HG02759 (cell line): ENCODE results near the gene ETAA1.

Source experiments
- ATAC-seq: cut with Tn5 transposase; IDR thresholded peaks from one replicate; pipeline ENCODE4 v1.9.1; 2021; ENCODE audit warnings: mild to moderate bottlenecking, moderate library complexity; ENCODE audit not compliant: unreplicated experiment

Gene ETAA1

GRCh38 chr2:67397143-67397986 lies at the start of gene ETAA1:
Gene ETAA1 (plus strand): TSS chr2:67397333. CDS start chr2:67397449, 116 bp downstream.
- peak; percentile 100 for ATAC-seq

- no peak for ATAC-seq
Observed at GRCh38 chr2:67366832-67367412, 30.2 kb upstream of the ETAA1 start.

DNA sequence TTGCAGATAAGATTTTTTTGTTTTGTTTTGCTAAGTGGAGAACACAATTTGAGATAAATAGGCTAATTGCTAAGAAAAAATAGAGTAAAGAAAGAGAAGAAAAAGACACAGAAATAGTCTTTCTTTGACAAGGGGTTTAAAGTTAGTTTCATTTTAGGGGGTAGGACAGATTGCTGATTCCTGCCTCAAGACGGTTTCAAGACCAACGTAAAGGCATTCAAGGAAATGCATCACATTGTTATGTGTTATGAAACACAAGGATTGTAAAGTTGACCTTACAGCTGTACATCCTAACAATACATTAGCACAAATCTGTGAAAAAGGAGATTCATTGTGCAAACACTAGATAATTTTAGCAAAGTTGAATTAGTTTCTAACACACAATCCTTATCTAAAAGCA lies 22.7 kb upstream of the ETAA1 start:
- no peak for ATAC-seq

DNA sequence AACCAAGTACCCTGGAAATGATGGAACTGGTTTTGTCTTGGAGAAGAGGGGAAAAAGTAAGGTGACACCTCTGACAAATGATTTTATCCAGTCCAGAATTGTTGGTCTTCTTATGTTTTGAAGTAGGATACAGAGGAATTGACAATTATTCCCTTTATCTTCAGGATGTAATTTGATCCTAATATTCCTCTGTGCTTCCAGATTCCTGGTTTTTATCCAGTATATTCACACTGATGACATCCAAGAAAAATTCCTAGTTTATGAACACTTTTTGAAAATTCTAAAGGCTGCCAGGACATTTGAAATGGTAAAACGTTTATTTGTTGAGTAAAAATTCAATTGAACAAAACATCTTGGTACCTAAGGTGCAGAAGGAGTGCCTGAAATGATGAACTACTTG lies 22.2 kb upstream of the ETAA1 start:
- no peak for ATAC-seq

GRCh38 chr2:67378555-67378954 lies 18.6 kb upstream of the ETAA1 start:
- no peak for ATAC-seq

DNA sequence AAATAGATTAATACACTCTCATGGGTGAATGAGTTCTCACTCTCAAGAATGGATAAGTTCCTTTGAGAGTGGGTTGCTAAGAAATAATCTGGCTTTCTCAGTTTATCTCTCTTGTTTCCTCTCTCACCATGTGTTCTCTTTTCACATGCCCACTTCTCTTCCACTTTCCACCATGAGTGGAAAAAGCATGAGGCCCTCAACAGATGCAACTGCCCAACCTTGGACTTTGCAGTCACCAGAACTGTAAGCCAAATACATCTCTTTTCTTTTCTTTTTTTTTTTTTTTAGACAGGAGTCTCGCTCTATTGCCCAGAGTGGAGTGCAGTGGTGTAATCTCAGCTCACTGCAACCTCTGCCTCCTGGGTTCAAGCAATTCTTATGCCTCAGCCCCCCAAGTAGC lies 18.1 kb upstream of the ETAA1 start:
- no peak for ATAC-seq

- no peak for ATAC-seq
Observed at GRCh38 chr2:67384123-67384822, 12.9 kb upstream of the ETAA1 start.

- no peak for ATAC-seq
Observed at GRCh38 chr2:67388680-67389079, 8.5 kb upstream of the ETAA1 start.

DNA sequence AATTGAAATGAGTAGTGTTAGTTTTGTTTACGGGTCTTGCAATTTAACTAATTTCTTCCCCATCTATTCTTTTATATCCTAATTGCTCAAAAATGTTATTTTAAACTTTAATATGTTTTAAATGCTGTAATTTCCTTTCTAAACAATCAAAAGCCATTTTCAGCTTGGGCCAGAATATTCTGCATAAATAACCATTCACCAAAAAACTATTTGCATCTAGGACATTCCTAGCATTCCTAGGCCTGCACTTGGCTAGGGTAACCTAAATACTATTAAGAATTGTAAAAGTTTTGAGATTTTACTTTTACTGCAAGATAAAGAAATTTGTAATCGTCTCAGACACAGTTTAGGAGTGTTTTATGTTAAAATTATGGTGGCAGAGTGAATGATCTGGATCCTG lies 7.8 kb upstream of the ETAA1 start:
- no peak for ATAC-seq

DNA sequence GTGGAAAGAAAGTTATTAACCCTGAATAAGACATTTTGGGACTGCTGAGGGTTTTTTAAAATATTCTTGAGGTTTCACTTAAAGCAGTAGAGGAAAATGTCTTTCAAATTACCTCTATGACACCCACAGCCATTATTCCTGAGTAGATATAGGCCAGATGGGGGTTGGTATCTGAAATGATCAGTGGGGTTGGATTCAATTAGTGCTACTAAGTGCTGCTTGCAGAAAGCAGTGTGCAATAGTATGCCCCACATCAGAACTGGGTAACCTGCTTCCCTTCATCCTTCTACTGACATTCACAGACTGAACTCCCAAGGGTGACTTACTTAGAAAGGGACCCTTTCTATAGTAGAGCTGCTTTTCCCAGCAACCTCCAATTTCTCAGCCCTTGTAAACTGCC lies 7.3 kb upstream of the ETAA1 start:
- no peak for ATAC-seq

DNA sequence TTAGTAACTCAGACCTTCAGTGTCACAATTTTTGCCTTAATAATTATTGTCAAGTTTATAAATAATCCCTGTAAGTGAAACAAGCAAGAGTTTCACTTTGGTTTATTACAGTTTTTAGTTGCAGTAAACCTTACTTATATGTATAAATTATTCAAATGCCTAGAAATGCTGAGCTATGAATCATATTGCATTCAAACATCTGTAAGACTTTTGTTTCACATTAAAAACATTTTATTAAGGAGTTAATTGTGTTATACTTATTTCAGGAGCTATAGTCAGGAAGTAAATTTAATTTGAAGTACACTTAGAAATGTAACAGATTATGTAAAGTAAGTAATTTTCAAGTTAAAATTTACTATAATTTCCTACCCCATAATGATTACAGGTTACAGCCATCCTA lies 3.9 kb upstream of the ETAA1 start:
- ATAC-seq = no peak

- no peak for ATAC-seq
Observed at GRCh38 chr2:67394734-67395133, 2.4 kb upstream of the ETAA1 start.

DNA sequence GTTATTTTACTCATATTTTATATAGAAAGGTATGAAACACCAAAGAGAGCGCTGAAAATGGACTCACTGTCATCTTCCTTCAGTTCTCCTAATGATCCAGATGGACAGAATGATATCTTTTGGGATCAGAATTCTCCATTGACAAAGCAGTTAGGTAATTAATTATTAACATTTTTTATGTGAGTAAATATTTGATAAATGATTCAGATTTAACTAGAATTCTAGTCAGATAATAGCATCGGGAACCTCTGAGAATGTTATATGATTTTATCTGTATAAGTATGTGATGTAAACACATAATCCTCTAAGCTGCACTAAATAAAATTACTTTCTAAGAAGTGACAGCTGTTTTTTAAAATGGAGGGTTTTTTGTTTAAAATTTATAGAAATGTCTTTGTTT lies 2.0 kb downstream of the ETAA1 start:
- no peak for ATAC-seq

- ATAC-seq = no peak
Observed at GRCh38 chr2:67399831-67400489, 2.8 kb downstream of the ETAA1 start.

DNA sequence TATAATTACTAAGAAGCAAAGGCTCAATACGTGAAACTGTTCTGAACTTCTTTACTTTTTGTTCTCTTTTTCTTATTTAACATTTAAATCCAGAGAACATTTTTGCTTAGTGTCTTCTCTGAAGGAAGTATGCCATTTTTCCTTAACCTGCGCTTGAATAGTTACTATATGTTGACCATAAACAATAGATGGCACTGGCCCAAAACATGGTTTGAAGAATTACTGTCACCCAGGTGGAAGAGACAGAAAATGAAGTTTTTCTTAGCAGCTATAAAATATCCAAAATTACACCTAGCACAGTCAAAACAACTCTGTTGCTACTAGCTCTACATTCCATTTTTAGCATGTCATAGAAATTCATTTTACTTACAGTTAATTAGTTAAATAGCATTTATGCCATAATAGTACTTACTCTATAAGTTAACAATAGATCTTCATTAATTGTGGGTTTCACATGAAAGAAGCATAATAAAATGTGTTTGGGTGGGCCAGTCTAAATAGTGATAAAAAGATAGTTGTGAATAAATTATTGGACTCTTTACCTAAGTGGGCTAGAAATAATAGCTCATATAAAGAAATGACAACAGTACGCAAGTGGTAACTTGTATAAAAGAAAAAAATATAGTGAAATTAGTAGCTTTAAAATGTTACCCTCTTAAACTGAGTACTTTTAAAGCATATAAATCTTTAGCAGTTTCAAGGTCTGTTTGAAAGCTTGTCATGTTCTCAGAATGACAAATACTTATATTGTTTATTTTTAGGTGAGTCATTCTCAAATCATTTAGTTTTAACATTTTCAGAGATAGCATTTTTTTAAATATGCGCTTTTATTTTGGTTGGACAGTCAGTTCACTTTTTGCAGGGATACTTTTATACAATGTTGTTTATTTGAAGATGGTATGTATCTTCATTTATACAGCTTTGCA lies 3.7 kb downstream of the ETAA1 start:
- no peak for ATAC-seq

GRCh38 chr2:67408346-67408745 lies 11.2 kb downstream of the ETAA1 start:
- no peak for ATAC-seq

DNA sequence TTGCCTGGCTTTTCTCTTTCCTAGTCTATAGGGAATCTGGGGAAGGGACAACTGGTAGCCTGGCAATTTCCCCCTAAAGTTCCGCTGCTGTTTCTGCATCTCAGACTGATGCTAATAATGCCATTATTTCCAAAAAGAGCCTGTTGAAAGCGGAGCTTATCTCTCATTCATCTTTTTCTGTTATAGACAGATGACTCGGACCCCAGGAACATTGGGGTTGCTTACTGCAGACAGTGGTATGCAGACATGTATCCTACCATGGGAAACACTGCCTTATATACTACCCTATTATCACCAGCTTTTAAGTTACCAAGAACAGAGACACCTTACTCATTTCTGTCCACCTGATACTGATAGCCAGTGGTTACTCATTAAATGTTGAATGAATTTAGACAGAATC lies 15.3 kb downstream of the ETAA1 start:
- no peak for ATAC-seq

GRCh38 chr2:67414867-67415266 lies 17.7 kb downstream of the ETAA1 start:
- ATAC-seq = no peak

DNA sequence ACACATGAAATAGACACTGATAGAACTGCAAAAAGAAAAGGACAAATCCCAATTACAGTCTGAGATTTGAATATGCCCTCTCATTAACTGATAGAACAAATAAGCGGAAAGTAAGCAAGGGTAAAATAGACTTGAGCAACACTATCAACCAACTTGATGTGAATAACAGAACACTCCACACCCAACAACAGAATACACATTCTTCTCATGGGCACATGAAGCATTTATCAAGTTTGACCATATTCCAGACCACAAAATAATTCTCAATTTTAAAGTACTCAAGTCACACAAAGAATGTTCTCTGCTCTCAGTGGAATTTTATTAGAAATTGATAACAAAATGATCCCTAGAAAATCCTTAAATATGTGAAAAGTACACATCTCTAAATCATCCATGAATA lies 19.0 kb downstream of the ETAA1 start:
- ATAC-seq = no peak

GRCh38 chr2:67423489-67423888 lies 26.4 kb downstream of the ETAA1 start:
- ATAC-seq = no peak
